AG04449 (cell line): ENCODE results near the gene PLEKHM2.

ENCODE experiments used
- CTCF ChIA-PET: fragments of 350-600 bp; formaldehyde crosslinking; extraction: SDS; loops from one replicate; lab custom pipeline; 2021; ENCODE audit warnings: antibody characterized with exemption; lab: Yijun Ruan, JAX
- POLR2A ChIA-PET: fragments of 400-600, 350-600 bp; formaldehyde crosslinking; extraction: SDS; loops from one replicate; lab custom pipeline; 2020; ENCODE audit warnings: antibody characterized with exemption, inconsistent platforms; lab: Yijun Ruan, JAX
- DNase-seq: peaks from one replicate; pipeline ENCODE4 v3.0.0-alpha.2; 2010; ENCODE audit warnings: low read depth, low spot score
- H3K4me3 ChIP-seq: 2 replicates; pipeline ENCODE4 v1.5.1; 2011; ENCODE audit warnings: low read depth, mild to moderate bottlenecking, control low read depth, low read length
- CTCF ChIP-seq: IDR thresholded peaks from one replicate; pipeline ENCODE4 v1.5.1; 2011; ENCODE audit warnings: mild to moderate bottlenecking, moderate library complexity, low read length, control low read depth, inconsistent platforms; ENCODE audit not compliant: insufficient read depth; ENCODE audit errors: missing control alignments

Gene PLEKHM2

GRCh38 chr1:15758343-15758931 lies 74.3 kb downstream of the PLEKHM2 start, which contains the start of gene FBLIM1:
TSS of gene FBLIM1 (plus strand) at chr1:15758795. CDS start at chr1:15764984, 6,189 bp downstream.
- CTCF ChIA-PET = no interaction called here
- POLR2A ChIA-PET = interaction anchor here (1.3 kb wide), 1 partner anchor 155 kb away, joined by 3 read pairs; no protein-coding TSS in a partner anchor
- TF ChIP-seq CTCF = no peak
- no peak for DNase-seq
- peak within 1 kb of the TSS; percentile 82 for H3K4me3 ChIP-seq

DNA sequence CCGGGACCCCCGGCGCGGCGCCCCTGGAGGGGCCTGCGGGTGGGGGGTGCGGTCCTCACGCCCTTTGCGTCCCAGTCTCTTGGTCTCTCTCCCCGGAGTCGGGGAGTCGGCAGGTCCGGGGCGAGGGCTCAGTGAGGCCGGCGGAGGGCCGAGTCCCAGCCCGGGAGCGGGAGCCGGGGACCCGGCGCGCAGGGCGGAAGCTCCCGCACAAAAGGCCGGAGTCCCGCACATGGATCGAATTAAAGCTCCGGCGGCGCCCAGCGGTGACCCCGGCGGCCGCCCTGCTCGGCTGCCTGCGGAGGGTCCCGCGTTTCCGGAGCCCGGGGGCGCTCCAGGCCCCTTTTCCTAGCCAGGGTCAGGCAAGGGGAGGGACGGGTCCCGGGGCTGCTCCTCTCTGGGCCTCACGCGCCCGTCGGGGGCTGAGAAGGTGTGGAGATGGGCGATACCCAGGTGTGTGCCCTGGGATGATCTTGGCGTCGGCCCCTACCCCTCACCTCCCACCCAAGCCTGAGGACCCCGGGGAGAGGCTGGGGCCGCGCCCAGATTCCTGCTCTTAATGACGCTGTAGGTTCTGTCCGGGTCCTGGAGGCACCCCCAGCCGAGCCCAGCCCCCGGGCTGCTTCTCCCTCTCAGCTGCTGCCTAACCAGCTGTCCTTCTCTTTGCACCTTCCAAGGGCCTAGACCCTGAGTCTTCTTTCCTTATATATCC lies 75.0 kb downstream of the PLEKHM2 start:
- DNase-seq = no peak
- peak overlapping the region; percentile 82 for H3K4me3 ChIP-seq
- CTCF ChIA-PET = interaction anchor here (1.3 kb wide), 1 partner anchor 10 kb away, joined by 3 read pairs; no protein-coding TSS in a partner anchor
- POLR2A ChIA-PET = no interaction called here
- no peak for TF ChIP-seq CTCF

DNA sequence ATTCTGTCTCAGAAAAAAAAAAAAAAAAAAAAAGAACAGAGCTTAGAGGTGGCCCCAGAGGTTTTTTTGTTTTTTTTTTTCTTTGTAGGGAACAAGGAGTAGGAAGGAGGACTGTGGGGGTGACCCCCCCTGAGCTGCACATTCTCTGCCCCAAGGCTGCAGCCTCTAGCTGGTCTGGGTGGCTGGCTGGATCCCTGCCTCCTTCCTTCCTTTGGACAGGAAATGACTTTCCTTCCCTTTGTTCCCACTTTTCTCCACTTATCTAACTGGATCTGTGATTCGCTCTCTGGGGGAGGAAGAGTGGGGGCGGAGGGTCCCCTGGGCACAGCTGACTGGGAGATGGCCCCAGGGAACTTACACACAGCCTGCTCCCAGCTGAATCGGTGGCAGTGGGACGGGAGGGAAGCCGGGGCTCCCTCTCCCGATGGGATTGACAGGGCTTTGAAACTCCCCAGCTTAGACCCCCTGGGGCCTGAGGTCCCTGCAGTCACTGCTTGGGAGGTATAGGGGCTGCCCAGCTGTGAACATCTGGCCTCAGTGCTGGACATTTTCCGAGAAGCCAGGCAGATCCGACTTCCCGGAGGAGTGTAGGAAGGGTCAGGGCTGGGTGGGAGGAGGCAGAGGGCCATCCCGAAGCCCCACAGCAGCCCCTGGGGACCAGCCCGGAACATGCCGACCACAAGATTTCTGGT lies 76.5 kb downstream of the PLEKHM2 start:
- DNase-seq = no peak
- ChIA-PET POLR2A (interaction anchor here (0.8 kb wide), 1 partner anchor 15 kb away, joined by 3 read pairs; no protein-coding TSS in a partner anchor), CTCF (interaction anchor here (0.7 to 1.7 kb wide), 4 partner anchors 27 to 167 kb away, joined by 3 to 4 read pairs (median 3); partner anchors contain the start of gene PLEKHM2)
- peak overlapping the region; percentile 82 for H3K4me3 ChIP-seq
- TF ChIP-seq CTCF = no peak

- ChIA-PET POLR2A (no interaction called here), CTCF (interaction anchor here (0.6 to 1.7 kb wide), 3 partner anchors 10 to 26 kb away, joined by 3 read pairs; no protein-coding TSS in a partner anchor)
- H3K4me3 ChIP-seq = peak overlapping the region; percentile 82
- TF ChIP-seq CTCF = no peak
- DNase-seq = no peak
Measured at GRCh38 chr1:15761366-15762128, 77.4 kb downstream of the PLEKHM2 start.

GRCh38 chr1:15762546-15762945 lies 78.4 kb downstream of the PLEKHM2 start:
- no peak for DNase-seq
- H3K4me3 ChIP-seq = no peak overlapping the region
- ChIA-PET CTCF (no interaction called here), POLR2A (no interaction called here)
- TF ChIP-seq CTCF = no peak
